K562 (cell line): ENCODE measurements around the gene PRRC2A. TPM values are rescaled to one million over a fixed set of nuclear protein-coding genes. Genes with fewer than 3 reads are reported as not detected.

Experiments used
- FIP1L1 ChIP-seq: fragments of 200-400 bp; formaldehyde crosslinking; IDR thresholded peaks from 2 replicates; pipeline ENCODE4 v1.6.1; 2018; ENCODE audit warnings: mild to moderate bottlenecking, low read depth, low read length; ENCODE audit not compliant: poor library complexity, severe bottlenecking
- ILK ChIP-seq: fragments of 450-650 bp; IDR thresholded peaks from 2 replicates; pipeline ENCODE4 v1.6.1; 2016; ENCODE audit warnings: missing genetic modification characterization, low read depth, mild to moderate bottlenecking, missing compliant biosample characterization, moderate library complexity, borderline replicate concordance
- KDM4B ChIP-seq, 2 experiments: fragments of 450-650 bp in 1 of 2; sonication (generic) in 1 of 2; IDR thresholded peaks; 2 replicates each; pipeline ENCODE4 v1.6.1; 2016 to 2017; ENCODE audit warnings: borderline replicate concordance in 2 of 2, antibody characterized with exemption in 1 of 2, low read depth in 1 of 2, mild to moderate bottlenecking in 1 of 2
- MYNN ChIP-seq, 2 experiments: sonication (generic); formaldehyde crosslinking in 1 of 2; IDR thresholded peaks; 2 replicates each; pipeline versions ENCODE4 v1.5.0 to v1.6.1; 2016 to 2020; ENCODE audit warnings: antibody characterized with exemption in 1 of 2, missing genetic modification reagents in 1 of 2
- NR3C1 ChIP-seq: sonication (generic); formaldehyde crosslinking; IDR thresholded peaks from 2 replicates; pipeline ENCODE4 v1.8.1; 2022; ENCODE audit warnings: missing genetic modification reagents
- PPARD ChIP-seq: fragments of 250-450 bp; sonication (Bioruptor Pico); IDR thresholded peaks from 2 replicates; pipeline ENCODE4 v1.8.0; 2022; ENCODE audit warnings: inconsistent platforms, mild to moderate bottlenecking, moderate library complexity
- RFX5 ChIP-seq: IDR thresholded peaks from 2 replicates; pipeline ENCODE4 v1.6.1; 2011; ENCODE audit warnings: low read depth, mild to moderate bottlenecking, improper control_type of control experiment, low read length
- SMARCC2 ChIP-seq: fragments of 450-650 bp; IDR thresholded peaks from 2 replicates; pipeline ENCODE4 v1.6.1; 2017; ENCODE audit warnings: antibody characterized with exemption, moderate library complexity, mild to moderate bottlenecking, low read depth
- STAT5B ChIP-seq: fragments of 250-450 bp; sonication (Bioruptor Pico); IDR thresholded peaks from 2 replicates; pipeline ENCODE4 v1.8.0; 2021; ENCODE audit warnings: mild to moderate bottlenecking, inconsistent platforms
- ZEB2 ChIP-seq: fragments of 450-650 bp; IDR thresholded peaks from 2 replicates; pipeline ENCODE4 v1.6.1; 2016
- ZSCAN29 ChIP-seq: fragments of 450-650 bp; IDR thresholded peaks from 2 replicates; pipeline ENCODE4 v1.6.1; 2017
- polyA plus RNA-seq, 8 experiments: library from polyadenylated mRNA; depleted of rRNA in 4 of 8; stranded (reverse) in 5 of 8; unstranded in 3 of 8; fragments of >200 nt; fragmentation: Nextera tagmentation in 2 of 8; fragmentation: Illumina TruSeq in 1 of 8; extraction: Ambion mirVana in 2 of 8; extraction: Trizol in 1 of 8; gene quantifications; 2 replicates each; pipeline versions ENCODE4 v1.2.1 to v1.2.3, GENCODE V29; 2011 to 2014; ENCODE audit warnings: inconsistent platforms in 1 of 8, missing spikeins in 1 of 8
- total RNA-seq, 7 experiments: library from RNA; depleted of rRNA in 6 of 7; stranded (reverse); fragments of >200 nt in 6 of 7; fragmentation: Illumina TruSeq in 2 of 7; extraction: Trizol in 2 of 7; gene quantifications; 2 replicates each; pipeline versions ENCODE4 v1.2.1 to v1.2.3, GENCODE V29; 2011 to 2021; ENCODE audit warnings: low replicate concordance in 1 of 7
- TF ChIP-seq, protein P1 (sequence below): fragments of 450-650 bp; IDR thresholded peaks from 2 replicates; pipeline ENCODE4 v1.7.0; 2016; ENCODE audit warnings: borderline replicate concordance
- TF ChIP-seq, protein P2 (sequence below): fragments of 250-450 bp; sonication (Bioruptor Pico); IDR thresholded peaks from 2 replicates; pipeline ENCODE4 v1.4.0; 2020; ENCODE audit warnings: mild to moderate bottlenecking, moderate library complexity, borderline replicate concordance
- TF ChIP-seq, protein P3 (sequence below): fragments of 450-650 bp; IDR thresholded peaks from 2 replicates; pipeline ENCODE4 v1.6.1; 2016; ENCODE audit warnings: antibody characterized with exemption
- TF ChIP-seq, protein P4 (sequence below), 2 experiments: IDR thresholded peaks; 2 replicates each; pipeline ENCODE4 v1.6.1; 2011; ENCODE audit warnings: borderline replicate concordance in 1 of 2, control low read depth in 1 of 2, low read depth in 1 of 2, low read length in 1 of 2, mild to moderate bottlenecking in 1 of 2, mixed read lengths in 1 of 2, moderate library complexity in 1 of 2; ENCODE audit not compliant: insufficient read depth in 1 of 2, insufficient read length in 1 of 2, poor library complexity in 1 of 2, severe bottlenecking in 1 of 2; ENCODE audit errors: extremely low read depth in 1 of 2
- TF ChIP-seq, protein P5 (sequence below): IDR thresholded peaks from 3 replicates; pipeline ENCODE4 v1.6.1; 2011; ENCODE audit warnings: borderline replicate concordance, mild to moderate bottlenecking, moderate library complexity; ENCODE audit not compliant: insufficient read length; ENCODE audit errors: extremely low read depth

The PRRC2A gene
- total and polyA plus RNA-seq, 9 of the 15 experiments (the other 6 are each of a cell fraction or from before 2014, with no cell fraction given), result 1.0 to 332 (median 63.0) TPM

DNA sequence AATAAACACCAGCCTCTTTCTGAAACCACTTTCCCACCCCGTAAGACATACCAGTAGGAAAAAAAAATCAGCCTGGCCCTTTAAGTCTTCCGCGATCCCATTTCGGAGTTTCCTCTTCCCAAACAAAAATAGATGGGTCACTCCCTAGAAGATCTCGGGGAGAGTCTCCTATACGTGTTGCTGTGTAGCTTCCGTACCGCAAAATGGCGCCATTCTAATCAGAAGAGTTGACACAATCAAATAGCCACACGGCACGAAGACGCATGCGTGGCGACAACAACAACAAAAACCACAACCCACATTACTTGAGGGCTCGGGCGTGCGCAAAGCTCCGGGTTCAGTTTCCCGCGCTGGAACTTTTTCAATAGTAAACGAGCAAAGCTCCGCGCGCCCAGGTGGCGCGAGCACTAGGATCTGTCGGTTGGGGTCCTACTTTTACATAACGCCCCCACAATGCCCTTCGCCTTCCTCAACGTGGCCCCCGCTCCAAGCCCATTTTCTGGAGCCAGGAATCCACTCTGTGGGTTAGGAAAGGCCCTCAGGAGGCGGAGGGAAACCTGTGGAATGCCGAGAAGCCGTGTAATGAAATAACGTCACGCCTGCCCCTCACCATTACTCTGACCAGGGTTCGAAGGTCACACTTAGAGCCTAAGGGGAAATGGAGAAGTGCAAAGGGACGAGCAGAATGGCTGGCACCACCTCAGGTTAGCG is 44.4 kb downstream of the PRRC2A start, which contains the start of gene GPANK1 (continued):
- no peak; the same call in 1 of the 2 replicates for TF ChIP-seq MYNN (IDR thresholded peaks at IDR 0.05)
- TF ChIP-seq MYNN (CRISPR knock-in tag; IDR thresholded peaks at IDR 0.05), result no peak
- TF ChIP-seq FIP1L1, result no peak
- no peak; the same call in 1 of the 2 replicates for TF ChIP-seq SMARCC2
- TF ChIP-seq STAT5B (CRISPR knock-in tag), result no peak
- TF ChIP-seq, protein P1, sequence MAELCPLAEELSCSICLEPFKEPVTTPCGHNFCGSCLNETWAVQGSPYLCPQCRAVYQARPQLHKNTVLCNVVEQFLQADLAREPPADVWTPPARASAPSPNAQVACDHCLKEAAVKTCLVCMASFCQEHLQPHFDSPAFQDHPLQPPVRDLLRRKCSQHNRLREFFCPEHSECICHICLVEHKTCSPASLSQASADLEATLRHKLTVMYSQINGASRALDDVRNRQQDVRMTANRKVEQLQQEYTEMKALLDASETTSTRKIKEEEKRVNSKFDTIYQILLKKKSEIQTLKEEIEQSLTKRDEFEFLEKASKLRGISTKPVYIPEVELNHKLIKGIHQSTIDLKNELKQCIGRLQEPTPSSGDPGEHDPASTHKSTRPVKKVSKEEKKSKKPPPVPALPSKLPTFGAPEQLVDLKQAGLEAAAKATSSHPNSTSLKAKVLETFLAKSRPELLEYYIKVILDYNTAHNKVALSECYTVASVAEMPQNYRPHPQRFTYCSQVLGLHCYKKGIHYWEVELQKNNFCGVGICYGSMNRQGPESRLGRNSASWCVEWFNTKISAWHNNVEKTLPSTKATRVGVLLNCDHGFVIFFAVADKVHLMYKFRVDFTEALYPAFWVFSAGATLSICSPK, result peak; percentile 91; the same call in 1 of the 2 replicates
- TF ChIP-seq, protein P2, sequence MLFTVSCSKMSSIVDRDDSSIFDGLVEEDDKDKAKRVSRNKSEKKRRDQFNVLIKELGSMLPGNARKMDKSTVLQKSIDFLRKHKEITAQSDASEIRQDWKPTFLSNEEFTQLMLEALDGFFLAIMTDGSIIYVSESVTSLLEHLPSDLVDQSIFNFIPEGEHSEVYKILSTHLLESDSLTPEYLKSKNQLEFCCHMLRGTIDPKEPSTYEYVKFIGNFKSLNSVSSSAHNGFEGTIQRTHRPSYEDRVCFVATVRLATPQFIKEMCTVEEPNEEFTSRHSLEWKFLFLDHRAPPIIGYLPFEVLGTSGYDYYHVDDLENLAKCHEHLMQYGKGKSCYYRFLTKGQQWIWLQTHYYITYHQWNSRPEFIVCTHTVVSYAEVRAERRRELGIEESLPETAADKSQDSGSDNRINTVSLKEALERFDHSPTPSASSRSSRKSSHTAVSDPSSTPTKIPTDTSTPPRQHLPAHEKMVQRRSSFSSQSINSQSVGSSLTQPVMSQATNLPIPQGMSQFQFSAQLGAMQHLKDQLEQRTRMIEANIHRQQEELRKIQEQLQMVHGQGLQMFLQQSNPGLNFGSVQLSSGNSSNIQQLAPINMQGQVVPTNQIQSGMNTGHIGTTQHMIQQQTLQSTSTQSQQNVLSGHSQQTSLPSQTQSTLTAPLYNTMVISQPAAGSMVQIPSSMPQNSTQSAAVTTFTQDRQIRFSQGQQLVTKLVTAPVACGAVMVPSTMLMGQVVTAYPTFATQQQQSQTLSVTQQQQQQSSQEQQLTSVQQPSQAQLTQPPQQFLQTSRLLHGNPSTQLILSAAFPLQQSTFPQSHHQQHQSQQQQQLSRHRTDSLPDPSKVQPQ (CRISPR knock-in tag), result no peak
- TF ChIP-seq, protein P3, sequence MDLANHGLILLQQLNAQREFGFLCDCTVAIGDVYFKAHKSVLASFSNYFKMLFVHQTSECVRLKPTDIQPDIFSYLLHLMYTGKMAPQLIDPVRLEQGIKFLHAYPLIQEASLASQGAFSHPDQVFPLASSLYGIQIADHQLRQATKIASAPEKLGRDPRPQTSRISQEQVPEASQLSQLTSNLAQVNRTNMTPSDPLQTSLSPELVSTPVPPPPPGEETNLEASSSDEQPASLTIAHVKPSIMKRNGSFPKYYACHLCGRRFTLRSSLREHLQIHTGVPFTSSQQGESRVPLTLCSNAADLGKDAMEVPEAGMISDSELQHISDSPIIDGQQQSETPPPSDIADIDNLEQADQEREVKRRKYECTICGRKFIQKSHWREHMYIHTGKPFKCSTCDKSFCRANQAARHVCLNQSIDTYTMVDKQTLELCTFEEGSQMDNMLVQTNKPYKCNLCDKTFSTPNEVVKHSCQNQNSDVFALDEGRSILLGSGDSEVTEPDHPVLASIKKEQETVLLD, result peak; percentile 95
- TF ChIP-seq KDM4B (IDR thresholded peaks at IDR 0.05; ENCODE audit: borderline replicate concordance in 2 of 2, low read depth in 1 of 2), result 0 out of 4 replicates have a peak, but pooled peaks of 1 of the 2 experiments have one; percentile 61
- TF ChIP-seq ZEB2, result peak; percentile 26; the same call in 1 of the 2 replicates
- no peak for TF ChIP-seq ZSCAN29
- TF ChIP-seq, protein P4, sequence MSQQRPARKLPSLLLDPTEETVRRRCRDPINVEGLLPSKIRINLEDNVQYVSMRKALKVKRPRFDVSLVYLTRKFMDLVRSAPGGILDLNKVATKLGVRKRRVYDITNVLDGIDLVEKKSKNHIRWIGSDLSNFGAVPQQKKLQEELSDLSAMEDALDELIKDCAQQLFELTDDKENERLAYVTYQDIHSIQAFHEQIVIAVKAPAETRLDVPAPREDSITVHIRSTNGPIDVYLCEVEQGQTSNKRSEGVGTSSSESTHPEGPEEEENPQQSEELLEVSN (IDR thresholded peaks at IDR 0.05; ENCODE audit: borderline replicate concordance in 1 of 2, extremely low read depth in 1 of 2, insufficient read depth in 1 of 2, insufficient read length in 1 of 2, low read depth in 1 of 2, low read length in 1 of 2, poor library complexity in 1 of 2, severe bottlenecking in 1 of 2), result peak; percentile 98 to 100
- TF ChIP-seq PPARD (CRISPR knock-in tag), result no peak
- TF ChIP-seq NR3C1 (CRISPR knock-in tag), result no peak
- TF ChIP-seq RFX5, result no peak
- TF ChIP-seq ILK (tag), result no peak
- TF ChIP-seq, protein P5, sequence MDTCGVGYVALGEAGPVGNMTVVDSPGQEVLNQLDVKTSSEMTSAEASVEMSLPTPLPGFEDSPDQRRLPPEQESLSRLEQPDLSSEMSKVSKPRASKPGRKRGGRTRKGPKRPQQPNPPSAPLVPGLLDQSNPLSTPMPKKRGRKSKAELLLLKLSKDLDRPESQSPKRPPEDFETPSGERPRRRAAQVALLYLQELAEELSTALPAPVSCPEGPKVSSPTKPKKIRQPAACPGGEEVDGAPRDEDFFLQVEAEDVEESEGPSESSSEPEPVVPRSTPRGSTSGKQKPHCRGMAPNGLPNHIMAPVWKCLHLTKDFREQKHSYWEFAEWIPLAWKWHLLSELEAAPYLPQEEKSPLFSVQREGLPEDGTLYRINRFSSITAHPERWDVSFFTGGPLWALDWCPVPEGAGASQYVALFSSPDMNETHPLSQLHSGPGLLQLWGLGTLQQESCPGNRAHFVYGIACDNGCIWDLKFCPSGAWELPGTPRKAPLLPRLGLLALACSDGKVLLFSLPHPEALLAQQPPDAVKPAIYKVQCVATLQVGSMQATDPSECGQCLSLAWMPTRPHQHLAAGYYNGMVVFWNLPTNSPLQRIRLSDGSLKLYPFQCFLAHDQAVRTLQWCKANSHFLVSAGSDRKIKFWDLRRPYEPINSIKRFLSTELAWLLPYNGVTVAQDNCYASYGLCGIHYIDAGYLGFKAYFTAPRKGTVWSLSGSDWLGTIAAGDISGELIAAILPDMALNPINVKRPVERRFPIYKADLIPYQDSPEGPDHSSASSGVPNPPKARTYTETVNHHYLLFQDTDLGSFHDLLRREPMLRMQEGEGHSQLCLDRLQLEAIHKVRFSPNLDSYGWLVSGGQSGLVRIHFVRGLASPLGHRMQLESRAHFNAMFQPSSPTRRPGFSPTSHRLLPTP, result no peak
